Neural cell (in vitro differentiated cells): ENCODE measurements around the gene HAND2. TPM values are rescaled to one million over a fixed set of nuclear protein-coding genes. Genes with fewer than 3 reads are reported as not detected.

Experiments
- H2AFZ ChIP-seq: fragments of 200-600, 300-800 bp; sonication (generic), shearing (Covaris generic); 2 replicates; pipeline ENCODE4 v1.6.0; 2014; ENCODE audit warnings: low read depth, mild to moderate bottlenecking, antibody characterized with exemption, low read length, moderate library complexity
- H3F3A ChIP-seq: fragments of 200-600 bp; shearing (Covaris generic); 2 replicates; pipeline ENCODE4 v1.6.1; 2016; ENCODE audit warnings: mild to moderate bottlenecking, moderate library complexity, mixed read lengths, antibody characterized with exemption, low read length; ENCODE audit not compliant: insufficient read depth, poor library complexity, severe bottlenecking
- H3K27ac ChIP-seq: fragments of 200-600, 300-800 bp; sonication (generic), shearing (Covaris generic); 2 replicates; pipeline ENCODE4 v1.5.1; 2014; ENCODE audit warnings: mild to moderate bottlenecking, low read length, moderate library complexity
- H3K27me3 ChIP-seq: fragments of 300-800, 200-600 bp; sonication (generic), shearing (Covaris generic); 2 replicates; pipeline ENCODE4 v1.6.0; 2014; ENCODE audit warnings: mild to moderate bottlenecking, low read depth, low read length, moderate library complexity; ENCODE audit not compliant: insufficient read depth
- H3K36me3 ChIP-seq: fragments of 300-800, 200-600 bp; sonication (generic), shearing (Covaris generic); 2 replicates; pipeline ENCODE4 v1.5.1; 2014; ENCODE audit warnings: mild to moderate bottlenecking, antibody characterized with exemption, low read length, moderate library complexity; ENCODE audit not compliant: insufficient read depth
- H3K4me2 ChIP-seq: fragments of 300-800, 200-600 bp; sonication (generic), shearing (Covaris generic); 2 replicates; pipeline ENCODE4 v1.6.0; 2014; ENCODE audit warnings: mild to moderate bottlenecking, low read length
- H3K4me3 ChIP-seq: fragments of 300-800, 200-600 bp; sonication (generic), shearing (Covaris generic); 2 replicates; pipeline ENCODE4 v1.5.1; 2014; ENCODE audit warnings: mild to moderate bottlenecking, low read length, moderate library complexity
- H3K79me2 ChIP-seq: fragments of 200-600 bp; shearing (Covaris generic); replicated peaks from 2 replicates; pipeline ENCODE4 v1.6.0; 2014; ENCODE audit warnings: mild to moderate bottlenecking, low read length, moderate library complexity; ENCODE audit not compliant: insufficient read depth
- H3K9ac ChIP-seq: fragments of 300-800, 200-600 bp; sonication (generic), shearing (Covaris generic); 2 replicates; pipeline ENCODE4 v1.6.1; 2016; ENCODE audit warnings: mild to moderate bottlenecking, low read length, mixed read lengths
- H3K9me2 ChIP-seq: fragments of 200-600 bp; shearing (Covaris generic); 2 replicates; pipeline ENCODE4 v1.6.1; 2016; ENCODE audit warnings: mild to moderate bottlenecking, low read length, mixed read lengths; ENCODE audit not compliant: insufficient read depth
- H3K9me3 ChIP-seq: fragments of 200-600, 300-800 bp; sonication (generic), shearing (Covaris generic); 2 replicates; pipeline ENCODE4 v1.6.1; 2016; ENCODE audit warnings: mild to moderate bottlenecking, mixed run types, low read length, moderate library complexity, mixed read lengths
- H4K20me1 ChIP-seq: fragments of 200-600 bp; shearing (Covaris generic); 2 replicates; pipeline ENCODE4 v1.6.1; 2016; ENCODE audit warnings: mild to moderate bottlenecking, mixed run types; ENCODE audit not compliant: insufficient read depth
- CTCF ChIP-seq: fragments of 450-650 bp; IDR thresholded peaks from 2 replicates; pipeline ENCODE4 v1.5.1; 2014; ENCODE audit warnings: antibody characterized with exemption, mild to moderate bottlenecking, moderate library complexity; ENCODE audit not compliant: poor library complexity, severe bottlenecking
- EP300 ChIP-seq: fragments of 450-650 bp; conservative IDR thresholded peaks from 2 replicates; pipeline ENCODE4 v1.6.1; 2014; ENCODE audit warnings: antibody characterized with exemption, mild to moderate bottlenecking, moderate library complexity; ENCODE audit not compliant: poor library complexity, severe bottlenecking
- EZH2 ChIP-seq: fragments of 200-600, 300-800 bp; shearing (Covaris generic), sonication (generic); IDR thresholded peaks from 2 replicates; pipeline ENCODE4 v1.6.1; 2014; ENCODE audit warnings: antibody characterized with exemption, low read length, borderline replicate concordance, mild to moderate bottlenecking; ENCODE audit not compliant: insufficient read depth, poor library complexity, severe bottlenecking
- MXI1 ChIP-seq: fragments of 450-650 bp; conservative IDR thresholded peaks from 2 replicates; pipeline ENCODE4 v1.6.1; 2014; ENCODE audit warnings: antibody characterized with exemption, mild to moderate bottlenecking; ENCODE audit not compliant: poor library complexity, severe bottlenecking
- POLR2AphosphoS5 ChIP-seq: IDR thresholded peaks from 2 replicates; pipeline ENCODE4 v1.6.1; 2012
- RAD21 ChIP-seq: fragments of 450-650 bp; conservative IDR thresholded peaks from 2 replicates; pipeline ENCODE4 v1.6.1; 2014; ENCODE audit warnings: antibody characterized with exemption, mild to moderate bottlenecking, moderate library complexity
- REST ChIP-seq: IDR thresholded peaks from 2 replicates; pipeline ENCODE4 v1.6.1; 2012; ENCODE audit warnings: borderline replicate concordance
- SMC3 ChIP-seq: fragments of 450-650 bp; conservative IDR thresholded peaks from 2 replicates; pipeline ENCODE4 v1.6.1; 2014; ENCODE audit warnings: antibody characterized with exemption, mild to moderate bottlenecking, moderate library complexity; ENCODE audit not compliant: poor library complexity
- TAF1 ChIP-seq: IDR thresholded peaks from 2 replicates; pipeline ENCODE4 v1.6.1; 2012; ENCODE audit warnings: low read depth
- polyA plus RNA-seq: library from polyadenylated mRNA; depleted of rRNA; stranded (reverse); fragments of >200 nt; gene quantifications from 2 replicates; pipeline ENCODE4 v1.2.3, GENCODE V29; 2014

HAND2 gene
- polyA plus RNA-seq, 1 donor from 2014 or later = not detected

- no peaks in the 10 kb centered on the region for H3K9me2 ChIP-seq
- no peak overlapping the region for H3K4me3 ChIP-seq
- no peaks in the 10 kb centered on the region for H3K9me3 ChIP-seq
- peaks cover 100% of the 10 kb centered on the region for H3K27me3 ChIP-seq
- H3K9ac ChIP-seq = no peak overlapping the region
- H2AFZ ChIP-seq = no peak overlapping the region
- no peak overlapping the region for H3K27ac ChIP-seq
- H3K36me3 ChIP-seq = no peaks in the 10 kb centered on the region
- no peaks in the 10 kb centered on the region for H3K79me2 ChIP-seq
- H3K4me2 ChIP-seq = no peak overlapping the region
- TF ChIP-seq EZH2 = no peak
- no peak for TF ChIP-seq RAD21
- TF ChIP-seq TAF1 = no peak
- no peak for TF ChIP-seq MXI1
- TF ChIP-seq CTCF = no peak
- no peak for TF ChIP-seq POLR2AphosphoS5
- no peaks in the 10 kb centered on the region for H3F3A ChIP-seq
- H4K20me1 ChIP-seq = no peaks in the 10 kb centered on the region
These were observed 15.3 kb downstream of the HAND2 start for GRCh38 chr4:173514641-173515217.

DNA sequence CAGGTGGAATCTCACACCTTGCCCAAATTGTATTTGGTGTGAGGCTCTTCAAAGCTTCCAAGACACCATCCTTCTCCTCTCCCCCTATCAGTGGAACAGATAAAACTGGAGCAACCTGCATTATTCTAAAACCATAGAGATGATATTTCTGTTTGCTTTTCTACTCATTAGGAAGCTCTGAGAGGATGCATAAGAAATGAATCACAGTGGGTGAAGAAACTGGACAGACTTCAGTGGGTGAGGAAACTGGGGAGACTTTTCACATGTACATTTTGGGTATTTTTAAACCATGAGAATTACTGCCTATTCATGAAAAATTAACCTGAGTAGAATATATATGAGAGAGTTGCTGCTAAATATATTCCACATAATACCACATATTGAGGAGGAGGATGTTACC lies 16.4 kb downstream of the HAND2 start:
- TF ChIP-seq REST (no peak), CTCF (no peak), POLR2AphosphoS5 (no peak), RAD21 (no peak), SMC3 (no peak), EZH2 (no peak), EP300 (no peak), MXI1 (no peak), TAF1 (no peak)
- Histone ChIP-seq H3K27ac (no peak overlapping the region), H3K9me3 (no peaks in the 10 kb centered on the region), H3K4me2 (no peak overlapping the region), H3K27me3 (peaks cover 100% of the 10 kb centered on the region), H3K4me3 (no peak overlapping the region), H3K9me2 (no peaks in the 10 kb centered on the region), H4K20me1 (no peaks in the 10 kb centered on the region), H3F3A (no peaks in the 10 kb centered on the region), H3K79me2 (no peaks in the 10 kb centered on the region), H2AFZ (no peak overlapping the region), H3K9ac (no peak overlapping the region), H3K36me3 (no peaks in the 10 kb centered on the region)
